Measurements from ENCODE around the gene CDH7. TPM values are rescaled to one million over a fixed set of nuclear protein-coding genes. Genes with fewer than 3 reads are reported as not detected.

The CDH7 gene
- total and polyA plus RNA-seq, 8 donors, result 0.34 to 1.8 (median 1.5) TPM; not detected in 1

- no peak overlapping the region for H3K4me3 ChIP-seq
- H3K27ac ChIP-seq, result no peak overlapping the region
- no peaks in the 10 kb centered on the region for H3K36me3 ChIP-seq
- no peaks in the 10 kb centered on the region for H3K27me3 ChIP-seq
- intact Hi-C loops (cut with DNase I), result no loop called here
- no peak for TF ChIP-seq CTCF (IDR thresholded peaks at IDR 0.05)
- H3K9me3 ChIP-seq, result peaks cover 0 to 5% of the 10 kb centered on the region in 2 donors
- ATAC-seq (no peak), DNase-seq (no peak)
- H3K4me1 ChIP-seq, result no peaks in the 10 kb centered on the region
These were observed 29.2 kb upstream of the CDH7 start for GRCh38 chr18:65721619-65722018.

- intact Hi-C loops (cut with DNase I), result no loop called here
- H3K4me3 ChIP-seq, result no peak overlapping the region
- no peaks in the 10 kb centered on the region for H3K4me1 ChIP-seq
- no peaks in the 10 kb centered on the region for H3K36me3 ChIP-seq
- H3K9me3 ChIP-seq, result no peaks in the 10 kb centered on the region
- ATAC-seq (peak; percentile 60), DNase-seq (peak in 1 of 4 donors; percentile 23)
- H3K27me3 ChIP-seq, result no peaks in the 10 kb centered on the region
- H3K27ac ChIP-seq, result no peak overlapping the region
- TF ChIP-seq CTCF (IDR thresholded peaks at IDR 0.05), result no peak
These were observed 25.4 kb upstream of the CDH7 start for GRCh38 chr18:65725251-65726050.

- no peaks in the 10 kb centered on the region for H3K27me3 ChIP-seq
- intact Hi-C loops (cut with DNase I), result no loop called here
- H3K4me3 ChIP-seq, result no peak overlapping the region
- H3K27ac ChIP-seq, result no peak overlapping the region
- ATAC-seq, result no peak
- H3K36me3 ChIP-seq, result no peaks in the 10 kb centered on the region
- no peak for TF ChIP-seq CTCF (IDR thresholded peaks at IDR 0.05)
- H3K9me3 ChIP-seq, result no peaks in the 10 kb centered on the region
- no peak for DNase-seq
- no peaks in the 10 kb centered on the region for H3K4me1 ChIP-seq
These were observed 15.7 kb upstream of the CDH7 start for GRCh38 chr18:65735155-65735554.

- intact Hi-C loops (cut with DNase I), result no loop called here
These were observed 13.3 kb upstream of the CDH7 start for GRCh38 chr18:65737471-65737955.

More at GRCh38 chr18:65737471-65737955, 13.3 kb upstream of the CDH7 start:
- Histone ChIP-seq H3K36me3 (no peaks in the 10 kb centered on the region), H3K4me3 (no peak overlapping the region), H3K27me3 (no peaks in the 10 kb centered on the region), H3K9me3 (no peaks in the 10 kb centered on the region), H3K4me1 (no peaks in the 10 kb centered on the region), H3K27ac (no peak overlapping the region)
- no peak for ATAC-seq
- TF ChIP-seq CTCF (IDR thresholded peaks at IDR 0.05), result no peak
- no peak for DNase-seq

All from left lung (tissue), 10 donors.